K562 (cell line): ENCODE results near the gene ACTN3. TPM values are rescaled to one million over a fixed set of nuclear protein-coding genes. Genes with fewer than 3 reads are reported as not detected.

ENCODE experiments used
- ATAC-seq: fragments of 200-7000 bp; cut with Tn5 transposase; 3 replicates; pipeline ENCODE4 v1.9.1; 2020; ENCODE audit warnings: moderate library complexity
- BruUV-seq: library from RNA; stranded (reverse); fragments of 400-500 nt; replicated peaks from 2 replicates; lab custom pipeline; 2021; lab: Mats Ljungman, UMichigan
- CTCF ChIA-PET: fragments of 300-600 bp; formaldehyde crosslinking; extraction: SDS; loops from one replicate; lab custom pipeline; 2021; ENCODE audit warnings: low intra/inter-chr PET ratio; lab: Yijun Ruan, JAX
- POLR2A ChIA-PET: fragments of 300-600, 350-650 bp; sonication (Branson Sonifier 250); formaldehyde crosslinking; extraction: SDS; loops from one replicate; lab custom pipeline; 2021; ENCODE audit warnings: antibody characterized with exemption, inconsistent platforms; lab: Yijun Ruan, JAX
- DNase-seq, 4 experiments: peaks; one replicate each; pipeline versions ENCODE4 v3.0.0 to v3.0.0-alpha.2; 2011 to 2018; ENCODE audit warnings: low spot score in 3 of 4, mixed read lengths in 3 of 4; ENCODE audit errors: extremely low read depth in 1 of 4
- FAIRE-seq: peaks from 2 replicates; lab custom pipeline; 2011; peaks lifted over from hg19 to GRCh38; lab: Jason Lieb, UNC
- H2AFZ ChIP-seq: 2 replicates; pipeline ENCODE4 v1.6.0; 2011; ENCODE audit warnings: low read depth, low read length, control low read depth, inconsistent platforms
- H3K27ac ChIP-seq: fragments of 200-600 bp; 3 replicates; pipeline ENCODE4 v1.8.0; 2011; ENCODE audit warnings: low read depth, mild to moderate bottlenecking, control low read depth, inconsistent platforms, low read length, moderate library complexity, mixed read lengths; ENCODE audit errors: extremely low read depth
- H3K27me3 ChIP-seq, 2 experiments: fragments of 300-600 bp in 1 of 2; 2 replicates in 1 of 2; 3 replicates in 1 of 2; pipeline versions ENCODE4 v1.6.0 to v1.8.0; 2011; ENCODE audit warnings: inconsistent platforms in 2 of 2, low read length in 2 of 2, mild to moderate bottlenecking in 1 of 2, mixed read lengths in 1 of 2, moderate library complexity in 1 of 2; ENCODE audit not compliant: control insufficient read depth in 2 of 2, insufficient read depth in 2 of 2
- H3K36me3 ChIP-seq: fragments of 300-600 bp; 3 replicates; pipeline ENCODE4 v1.8.0; 2011; ENCODE audit warnings: mild to moderate bottlenecking, low read length, inconsistent platforms; ENCODE audit not compliant: control insufficient read depth, insufficient read depth
- H3K4me1 ChIP-seq, 2 experiments: fragments of 200-600 bp in 1 of 2; replicated peaks in 1 of 2; 2 replicates in 1 of 2; 3 replicates in 1 of 2; pipeline versions ENCODE4 v1.5.1 to v1.8.0; 2011; ENCODE audit warnings: inconsistent platforms in 2 of 2, low read length in 2 of 2, mild to moderate bottlenecking in 1 of 2, mixed read lengths in 1 of 2, moderate library complexity in 1 of 2; ENCODE audit not compliant: control insufficient read depth in 2 of 2, insufficient read depth in 2 of 2
- H3K4me2 ChIP-seq: 2 replicates; pipeline ENCODE4 v1.6.1; 2011; ENCODE audit warnings: low read length, control low read depth, inconsistent platforms, mixed read lengths; ENCODE audit not compliant: insufficient read depth
- H3K4me3 ChIP-seq: fragments of 200-600 bp; sonication (generic), shearing (Covaris generic); 2 replicates; pipeline ENCODE4 v1.5.1; 2016; ENCODE audit warnings: control low read depth, inconsistent platforms
- H3K79me2 ChIP-seq: fragments of 200-600 bp; 3 replicates; pipeline ENCODE4 v1.8.0; 2011; ENCODE audit warnings: low read length, inconsistent platforms; ENCODE audit not compliant: control insufficient read depth, insufficient read depth
- H3K9ac ChIP-seq, 2 experiments: 2 replicates each; pipeline versions ENCODE4 v1.6.0 to v1.6.1; 2011; ENCODE audit warnings: low read depth in 2 of 2, low read length in 2 of 2, control low read depth in 1 of 2, inconsistent platforms in 1 of 2, mild to moderate bottlenecking in 1 of 2, mixed read lengths in 1 of 2; ENCODE audit not compliant: insufficient read depth in 1 of 2
- H3K9me1 ChIP-seq: one replicate; pipeline ENCODE4 v1.6.0; 2011; ENCODE audit warnings: inconsistent platforms, mild to moderate bottlenecking, low read length, moderate library complexity; ENCODE audit not compliant: control insufficient read depth, insufficient read depth
- H3K9me3 ChIP-seq: replicated peaks from 2 replicates; pipeline ENCODE4 v1.5.1; 2011; ENCODE audit warnings: low read depth, low read length, inconsistent platforms; ENCODE audit not compliant: control insufficient read depth, insufficient read depth
- H4K20me1 ChIP-seq: replicated peaks from 2 replicates; pipeline ENCODE4 v1.6.1; 2011; ENCODE audit warnings: low read length, inconsistent platforms, mixed read lengths; ENCODE audit not compliant: control insufficient read depth, insufficient read depth
- CBFB ChIP-seq: sonication (generic); formaldehyde crosslinking; IDR thresholded peaks from 2 replicates; pipeline ENCODE4 v1.4.0; 2020; ENCODE audit warnings: mild to moderate bottlenecking, missing genetic modification reagents
- E2F5 ChIP-seq: sonication (generic); formaldehyde crosslinking; IDR thresholded peaks from 2 replicates; pipeline ENCODE4 v1.8.0; 2022; ENCODE audit warnings: mild to moderate bottlenecking, missing genetic modification reagents
- E2F6 ChIP-seq, 2 experiments: IDR thresholded peaks; 2 replicates each; pipeline ENCODE4 v1.6.1; 2011; ENCODE audit warnings: borderline replicate concordance in 1 of 2, control low read depth in 1 of 2, low read depth in 1 of 2, low read length in 1 of 2, mild to moderate bottlenecking in 1 of 2, mixed read lengths in 1 of 2, moderate library complexity in 1 of 2; ENCODE audit not compliant: insufficient read depth in 1 of 2, insufficient read length in 1 of 2, poor library complexity in 1 of 2, severe bottlenecking in 1 of 2; ENCODE audit errors: extremely low read depth in 1 of 2
- EHMT2 ChIP-seq: fragments of 450-650 bp; IDR thresholded peaks from 2 replicates; pipeline ENCODE4 v1.6.1; 2018; ENCODE audit warnings: antibody characterized with exemption
- FOXJ3 ChIP-seq: sonication (generic); formaldehyde crosslinking; IDR thresholded peaks from 2 replicates; pipeline ENCODE4 v1.4.0; 2020; ENCODE audit warnings: mild to moderate bottlenecking, missing genetic modification reagents
- KAT2B ChIP-seq: IDR thresholded peaks from one replicate; pipeline ENCODE4 v1.6.1; 2012; ENCODE audit warnings: low read depth, mild to moderate bottlenecking, control low read depth, inconsistent platforms, low read length, moderate library complexity
- MXD1 ChIP-seq: fragments of 250-450 bp; sonication (Bioruptor Pico); IDR thresholded peaks from 2 replicates; pipeline ENCODE4 v1.8.0; 2021; ENCODE audit warnings: borderline replicate concordance, mild to moderate bottlenecking, moderate library complexity; ENCODE audit not compliant: poor library complexity, severe bottlenecking
- SNAPC5 ChIP-seq: fragments of 250-450 bp; sonication (Bioruptor Pico); IDR thresholded peaks from 2 replicates; pipeline ENCODE4 v1.8.0; 2021; ENCODE audit warnings: moderate library complexity, mild to moderate bottlenecking, inconsistent platforms
- SPI1 ChIP-seq: IDR thresholded peaks from 2 replicates; pipeline ENCODE4 v1.6.1; 2011; ENCODE audit warnings: low read depth, low read length, control low read depth, borderline replicate concordance
- TAL1 ChIP-seq: fragments of 450-650 bp; IDR thresholded peaks from 2 replicates; pipeline ENCODE4 v1.6.1; 2016; ENCODE audit warnings: mild to moderate bottlenecking
- ZBTB12 ChIP-seq: fragments of 250-450 bp; sonication (Bioruptor Pico); IDR thresholded peaks from 2 replicates; pipeline ENCODE4 v1.4.0; 2020
- ZNF232 ChIP-seq: sonication (generic); formaldehyde crosslinking; IDR thresholded peaks from 2 replicates; pipeline ENCODE4 v1.8.0; 2022; ENCODE audit warnings: mild to moderate bottlenecking, missing genetic modification reagents
- ZNF24 ChIP-seq: fragments of 450-650 bp; IDR thresholded peaks from 2 replicates; pipeline ENCODE4 v1.6.1; 2016
- ZNF639 ChIP-seq, 2 experiments: fragments of 200-800 bp in 1 of 2; sonication (Bioruptor generic) in 1 of 2; sonication (generic) in 1 of 2; formaldehyde crosslinking in 1 of 2; IDR thresholded peaks in 1 of 2; conservative IDR thresholded peaks in 1 of 2; 2 replicates each; pipeline versions ENCODE4 v1.5.0 to v1.6.1; 2016 to 2020; ENCODE audit warnings: missing compliant biosample characterization in 1 of 2, missing genetic modification characterization in 1 of 2, missing genetic modification reagents in 1 of 2
- WGBS: fragments of 100-300 bp; shearing (Covaris generic); methylation state at CpG from one replicate; pipeline ENCODE4 v1.1.6; 2016; ENCODE audit warnings: low coverage, mixed read lengths; ENCODE audit not compliant: insufficient coverage; ENCODE audit errors: missing lambda C conversion rate; 5-methylcytosine and 5-hydroxymethylcytosine counted together
- in situ Hi-C: fragments of 300-500 bp; cut with MboI; formaldehyde crosslinking; loops from 4 replicates; pipeline ENCODE4 v1.15.0; 2018; ENCODE audit warnings: inconsistent platforms, mixed read lengths
- intact Hi-C: fragments of 100-400 bp; cut with micrococcal nuclease; formaldehyde crosslinking; loops from 2 replicates; pipeline ENCODE4 v1.14.2; 2022
- polyA plus RNA-seq, 8 experiments: library from polyadenylated mRNA; depleted of rRNA in 4 of 8; stranded (reverse) in 5 of 8; unstranded in 3 of 8; fragments of >200 nt; fragmentation: Nextera tagmentation in 2 of 8; fragmentation: Illumina TruSeq in 1 of 8; extraction: Ambion mirVana in 2 of 8; extraction: Trizol in 1 of 8; gene quantifications; 2 replicates each; pipeline versions ENCODE4 v1.2.1 to v1.2.3, GENCODE V29; 2011 to 2014; ENCODE audit warnings: inconsistent platforms in 1 of 8, missing spikeins in 1 of 8
- total RNA-seq, 7 experiments: library from RNA; depleted of rRNA in 6 of 7; stranded (reverse); fragments of >200 nt in 6 of 7; fragmentation: Illumina TruSeq in 2 of 7; extraction: Trizol in 2 of 7; gene quantifications; 2 replicates each; pipeline versions ENCODE4 v1.2.1 to v1.2.3, GENCODE V29; 2011 to 2021; ENCODE audit warnings: low replicate concordance in 1 of 7

The ACTN3 gene
- total and polyA plus RNA-seq, 9 of the 15 experiments (the other 6 are each of a cell fraction or from before 2014, with no cell fraction given): not detected

- Histone ChIP-seq H3K79me2 (no peaks in the 10 kb centered on the region), H4K20me1 (no peaks in the 10 kb centered on the region), H3K4me2 (peak within 1 kb of the TSS; percentile 72), H3K9me1 (no peaks in the 10 kb centered on the region), H3K4me1 (peaks cover 8 to 22% of the 10 kb centered on the region in 2 experiments; a peak in 4 of 5 replicates), H3K27ac (no peak within 1 kb of the TSS; the same call in 2 of the 3 replicates), H3K36me3 (no peaks in the 10 kb centered on the region), H3K27me3 (peaks cover 0 to 10% of the 10 kb centered on the region in 2 experiments; a peak in 2 of 5 replicates), H3K4me3 (peak within 1 kb of the TSS; percentile 48), H2AFZ (peak within 1 kb of the TSS; percentile 89), H3K9me3 (no peaks in the 10 kb centered on the region), H3K9ac (peak within 1 kb of the TSS; percentile 49 to 83; a peak in 3 of 4 replicates)
- POLR2A ChIA-PET: interaction anchor here (0.5 to 1.8 kb wide), 12 partner anchors 9 to 922 kb away, joined by 3 to 8 read pairs (median 4); partner anchors contain the start of gene RBM4
- no TSS peak for BruUV-seq
- ATAC-seq (peak; percentile 98), FAIRE-seq (peak; percentile 89), DNase-seq (peak; percentile 88 to 100 (median 100))
- CTCF ChIA-PET: no interaction called here
- intact Hi-C loops: no loop called here
- 2% methylated on average over 72 of the region's 77 CpGs for WGBS
- in situ Hi-C loops: loop anchor here (5.0 kb wide), 1 partner anchor 269 kb away; no protein-coding TSS in a partner anchor
- TF ChIP-seq FOXJ3 (no peak), KAT2B (no peak), ZNF639 (CRISPR knock-in tag; conservative IDR thresholded peaks at IDR 0.05 in 1 of 2, IDR thresholded peaks at IDR 0.05 in 1 of 2) (peak in 1 of 2 experiments; percentile 70; a peak in 2 of 4 replicates), MXD1 (CRISPR knock-in tag) (no peak), E2F6 (IDR thresholded peaks at IDR 0.05; ENCODE audit: borderline replicate concordance in 1 of 2, extremely low read depth in 1 of 2, insufficient read depth in 1 of 2, insufficient read length in 1 of 2, low read depth in 1 of 2, low read length in 1 of 2, poor library complexity in 1 of 2, severe bottlenecking in 1 of 2) (peak; percentile 97 to 98), E2F5 (no peak), ZNF24 (no peak), EHMT2 (no peak), ZNF232 (CRISPR knock-in tag) (no peak), SPI1 (no peak), TAL1 (no peak), SNAPC5 (no peak), CBFB (CRISPR knock-in tag) (peak; percentile 53; the same call in 1 of the 2 replicates), ZBTB12 (CRISPR knock-in tag) (no peak)
These were observed 21.6 kb downstream of the ACTN3 start, which contains the start of gene CTSF for GRCh38 chr11:66568124-66568916. CTSF (minus strand) TSS chr11:66568606; CDS start chr11:66568486, 120 bp downstream.
